H9 (cell line): ENCODE measurements around the gene ST3GAL5. TPM values are rescaled to one million over a fixed set of nuclear protein-coding genes. Genes with fewer than 3 reads are reported as not detected.
A peak's percentile ranks its signal among the peaks of the same experiment; 100 is the strongest.

Source experiments
- DNase-seq: peaks from one replicate; pipeline ENCODE4 v3.0.0-alpha.2; 2017
- H2AFZ ChIP-seq: one replicate; pipeline ENCODE4 v1.6.1; 2013; ENCODE audit warnings: mild to moderate bottlenecking, low read length, control low read depth, moderate library complexity
- H2AK5ac ChIP-seq: 2 replicates; pipeline ENCODE4 v1.6.1; 2013; ENCODE audit warnings: low read length, control low read depth, mixed read lengths; ENCODE audit not compliant: insufficient read length
- H2BK120ac ChIP-seq: one replicate; pipeline ENCODE4 v1.6.1; 2013; ENCODE audit warnings: low read depth, mild to moderate bottlenecking, low read length, control low read depth, inconsistent platforms; ENCODE audit not compliant: poor library complexity, severe bottlenecking
- H2BK12ac ChIP-seq: 2 replicates; pipeline ENCODE4 v1.6.1; 2013; ENCODE audit warnings: low read length, control low read depth, mixed read lengths, low read depth; ENCODE audit not compliant: insufficient read length
- H2BK15ac ChIP-seq: 2 replicates; pipeline ENCODE4 v1.6.1; 2013; ENCODE audit warnings: low read depth, low read length, control low read depth
- H2BK20ac ChIP-seq: one replicate; pipeline ENCODE4 v1.6.1; 2013; ENCODE audit warnings: low read depth, mild to moderate bottlenecking, low read length, control low read depth, inconsistent platforms; ENCODE audit not compliant: poor library complexity, severe bottlenecking
- H2BK5ac ChIP-seq: 2 replicates; pipeline ENCODE4 v1.6.1; 2013; ENCODE audit warnings: low read length, control low read depth, mixed read lengths; ENCODE audit not compliant: insufficient read length
- H3K14ac ChIP-seq: 2 replicates; pipeline ENCODE4 v1.6.1; 2013; ENCODE audit warnings: low read length, control low read depth; ENCODE audit not compliant: insufficient read depth
- H3K18ac ChIP-seq: 2 replicates; pipeline ENCODE4 v1.6.1; 2013; ENCODE audit warnings: low read depth, mild to moderate bottlenecking, mixed read lengths, low read length, control low read depth; ENCODE audit not compliant: insufficient read length
- H3K23ac ChIP-seq: 2 replicates; pipeline ENCODE4 v1.6.1; 2013; ENCODE audit warnings: low read length, control low read depth, mixed read lengths, low read depth; ENCODE audit not compliant: insufficient read length
- H3K23me2 ChIP-seq: 2 replicates; pipeline ENCODE4 v1.6.1; 2013; ENCODE audit warnings: low read depth, mild to moderate bottlenecking, mixed read lengths, low read length, control low read depth; ENCODE audit not compliant: insufficient read length, poor library complexity, severe bottlenecking
- H3K27ac ChIP-seq: 2 replicates; pipeline ENCODE4 v1.5.1; 2013; ENCODE audit warnings: low read length, control low read depth, mixed read lengths, low read depth; ENCODE audit not compliant: insufficient read length
- H3K27me3 ChIP-seq: 2 replicates; pipeline ENCODE4 v1.6.1; 2013; ENCODE audit warnings: low read length, control low read depth, inconsistent platforms; ENCODE audit not compliant: insufficient read depth
- H3K4ac ChIP-seq: 2 replicates; pipeline ENCODE4 v1.6.1; 2013; ENCODE audit warnings: low read depth, mild to moderate bottlenecking, control low read depth, inconsistent platforms, low read length, moderate library complexity
- H3K4me1 ChIP-seq: 2 replicates; pipeline ENCODE4 v1.6.1; 2013; ENCODE audit warnings: low read length, control low read depth, inconsistent platforms; ENCODE audit not compliant: insufficient read depth
- H3K4me2 ChIP-seq: 2 replicates; pipeline ENCODE4 v1.6.1; 2013; ENCODE audit warnings: low read length, control low read depth, mixed read lengths; ENCODE audit not compliant: insufficient read length, insufficient read depth
- H3K56ac ChIP-seq: 2 replicates; pipeline ENCODE4 v1.6.1; 2013; ENCODE audit warnings: low read depth, mild to moderate bottlenecking, mixed read lengths, low read length, control low read depth; ENCODE audit not compliant: insufficient read length
- H3K79me1 ChIP-seq: 2 replicates; pipeline ENCODE4 v1.6.1; 2013; ENCODE audit warnings: low read depth, mild to moderate bottlenecking, moderate library complexity, low read length, control low read depth, inconsistent platforms; ENCODE audit not compliant: insufficient read depth, poor library complexity, severe bottlenecking
- H3K79me2 ChIP-seq: 2 replicates; pipeline ENCODE4 v1.6.1; 2013; ENCODE audit warnings: low read length, control low read depth, inconsistent platforms; ENCODE audit not compliant: insufficient read depth
- H3K9ac ChIP-seq: 2 replicates; pipeline ENCODE4 v1.6.1; 2013; ENCODE audit warnings: low read length, control low read depth, mixed read lengths; ENCODE audit not compliant: insufficient read length; ENCODE audit errors: extremely low read depth
- H3K9me3 ChIP-seq: one replicate; pipeline ENCODE4 v1.6.1; 2013; ENCODE audit warnings: low read depth, low read length, inconsistent platforms; ENCODE audit not compliant: control insufficient read depth
- H3T11ph ChIP-seq: one replicate; pipeline ENCODE4 v1.6.1; 2013; ENCODE audit warnings: mild to moderate bottlenecking, low read length, control low read depth, inconsistent platforms
- H4K20me1 ChIP-seq: one replicate; pipeline ENCODE4 v1.6.1; 2013; ENCODE audit not compliant: control insufficient read depth, insufficient read length, insufficient read depth
- H4K5ac ChIP-seq: 2 replicates; pipeline ENCODE4 v1.6.1; 2013; ENCODE audit warnings: low read depth, mild to moderate bottlenecking, mixed read lengths, low read length, control low read depth; ENCODE audit not compliant: insufficient read length
- H4K8ac ChIP-seq: replicated peaks from 2 replicates; pipeline ENCODE4 v1.6.1; 2013; ENCODE audit warnings: low read length, control low read depth, mixed read lengths, low read depth; ENCODE audit not compliant: insufficient read length
- H4K91ac ChIP-seq: 2 replicates; pipeline ENCODE4 v1.6.1; 2013; ENCODE audit warnings: low read depth, mild to moderate bottlenecking, moderate library complexity, mixed read lengths, low read length, control low read depth; ENCODE audit not compliant: insufficient read length
- H3K27ac Mint-ChIP-seq, 3 experiments: 2 replicates in 2 of 3; 3 replicates in 1 of 3; pipeline ENCODE4 v1.8.0; 2020 to 2021; ENCODE audit warnings: mixed read lengths in 3 of 3, mild to moderate bottlenecking in 1 of 3, moderate library complexity in 1 of 3
- H3K27me3 Mint-ChIP-seq: 2 replicates; pipeline ENCODE4 v1.8.0; 2021; ENCODE audit warnings: low read depth, mild to moderate bottlenecking, moderate library complexity, mixed read lengths
- H3K36me3 Mint-ChIP-seq, 3 experiments: 2 replicates in 2 of 3; 3 replicates in 1 of 3; pipeline ENCODE4 v1.8.0; 2020 to 2021; ENCODE audit warnings: low read depth in 3 of 3, mixed read lengths in 3 of 3; ENCODE audit not compliant: insufficient read depth in 1 of 3
- H3K4me1 Mint-ChIP-seq, 2 experiments: 2 replicates each; pipeline ENCODE4 v1.8.0; 2020; ENCODE audit warnings: mixed read lengths in 2 of 2
- H3K4me3 Mint-ChIP-seq, 2 experiments: 2 replicates in 1 of 2; 3 replicates in 1 of 2; pipeline ENCODE4 v1.8.0; 2020 to 2021; ENCODE audit warnings: mild to moderate bottlenecking in 2 of 2, mixed read lengths in 2 of 2, moderate library complexity in 1 of 2
- H3K9me3 Mint-ChIP-seq, 2 experiments: 2 replicates in 1 of 2; 3 replicates in 1 of 2; pipeline ENCODE4 v1.8.0; 2020; ENCODE audit warnings: mild to moderate bottlenecking in 2 of 2, mixed read lengths in 2 of 2, moderate library complexity in 1 of 2
- WGBS: extraction: QIAGEN DNeasy Blood & Tissue Kit; methylation state at CpG from one replicate; pipeline ENCODE4 v1.1.7; 2013; ENCODE audit warnings: missing lambda C conversion rate, low lambda C conversion rate, mixed read lengths; ENCODE audit not compliant: insufficient read length; ENCODE audit errors: extremely low coverage; 5-methylcytosine and 5-hydroxymethylcytosine counted together
- total RNA-seq: library from RNA; stranded (reverse); gene quantifications from 2 replicates; pipeline ENCODE4 v1.2.1, GENCODE V29; 2021
- TF ChIP-seq, protein P1 (sequence below): fragments of 200-600 bp; sonication (generic); conservative IDR thresholded peaks from 3 replicates; pipeline ENCODE4 v1.8.0; 2021; ENCODE audit warnings: antibody characterized with exemption, mild to moderate bottlenecking

ST3GAL5 gene
- total RNA-seq, 1 experiment from 2014 or later, result 3.3 TPM

DNA sequence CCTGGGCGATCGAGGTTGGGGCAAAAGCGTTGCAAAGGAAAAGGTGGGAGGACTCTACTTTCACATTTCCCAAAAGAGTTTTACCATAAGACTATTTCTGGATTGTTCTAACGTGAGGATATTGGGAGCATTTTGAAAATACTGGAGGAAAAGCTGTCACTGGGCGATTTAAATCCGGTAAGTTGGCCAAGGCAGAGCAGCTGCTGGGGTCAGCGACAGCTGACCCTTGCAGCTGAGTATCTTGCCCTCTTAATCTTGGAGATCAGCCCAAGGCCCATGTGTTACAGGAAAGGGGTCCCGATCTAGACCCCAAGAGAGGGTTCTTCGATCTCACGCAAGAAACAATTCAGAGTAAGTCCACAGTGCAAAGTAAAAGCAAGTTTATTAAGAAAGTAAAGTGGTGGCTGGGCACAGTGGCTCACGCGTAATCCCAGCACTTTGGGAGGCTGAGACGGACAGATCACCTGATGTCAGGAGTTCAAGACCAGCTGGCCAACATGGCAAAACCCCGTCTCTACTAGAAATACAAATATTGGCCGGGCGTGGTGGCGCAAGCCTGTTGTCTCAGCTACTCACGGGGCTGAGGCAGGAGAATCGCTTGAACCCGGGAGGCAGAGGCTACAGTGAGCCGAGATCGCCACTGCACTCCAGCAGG, 964 bp upstream of the ST3GAL5 start:
- Histone ChIP-seq H3K18ac (no peak overlapping the region), H3K9me3 (no peaks in the 10 kb centered on the region), H3K23me2 (peaks cover 13% of the 10 kb centered on the region), H3K27me3 (peaks cover 3% of the 10 kb centered on the region; the same call in 1 of the 2 replicates), H2BK12ac (no peak overlapping the region), H3K4me2 (peak overlapping the region; percentile 82), H3K9ac (no peak overlapping the region), H2BK5ac (no peak overlapping the region), H3K4me1 (no peaks in the 10 kb centered on the region), H2AFZ (peak overlapping the region; percentile 41), H2BK15ac (no peak overlapping the region), H4K5ac (no peak overlapping the region), H4K20me1 (no peaks in the 10 kb centered on the region), H2BK120ac (no peak overlapping the region), H2BK20ac (no peak overlapping the region), H3K14ac (no peak overlapping the region), H3K56ac (no peak overlapping the region), H3K4ac (no peak overlapping the region), H3K23ac (no peak overlapping the region), H3K79me1 (no peaks in the 10 kb centered on the region), H2AK5ac (no peak overlapping the region), H3T11ph (no peak overlapping the region), H3K27ac (no peak overlapping the region), H3K79me2 (no peaks in the 10 kb centered on the region), H4K91ac (no peak overlapping the region), H4K8ac (no peak overlapping the region)
- Mint-ChIP-seq H3K27me3 (peaks cover 42% of the 10 kb centered on the region), H3K9me3 (no peaks in the 10 kb centered on the region), H3K4me1 (peaks cover 24 to 27% of the 10 kb centered on the region in 2 experiments), H3K27ac (no peak overlapping the region), H3K4me3 (peak overlapping the region; percentile 77 to 93), H3K36me3 (no peaks in the 10 kb centered on the region)
- no CpG with 5 or more reads among the region's 22 CpGs for WGBS
- TF ChIP-seq, protein P1, sequence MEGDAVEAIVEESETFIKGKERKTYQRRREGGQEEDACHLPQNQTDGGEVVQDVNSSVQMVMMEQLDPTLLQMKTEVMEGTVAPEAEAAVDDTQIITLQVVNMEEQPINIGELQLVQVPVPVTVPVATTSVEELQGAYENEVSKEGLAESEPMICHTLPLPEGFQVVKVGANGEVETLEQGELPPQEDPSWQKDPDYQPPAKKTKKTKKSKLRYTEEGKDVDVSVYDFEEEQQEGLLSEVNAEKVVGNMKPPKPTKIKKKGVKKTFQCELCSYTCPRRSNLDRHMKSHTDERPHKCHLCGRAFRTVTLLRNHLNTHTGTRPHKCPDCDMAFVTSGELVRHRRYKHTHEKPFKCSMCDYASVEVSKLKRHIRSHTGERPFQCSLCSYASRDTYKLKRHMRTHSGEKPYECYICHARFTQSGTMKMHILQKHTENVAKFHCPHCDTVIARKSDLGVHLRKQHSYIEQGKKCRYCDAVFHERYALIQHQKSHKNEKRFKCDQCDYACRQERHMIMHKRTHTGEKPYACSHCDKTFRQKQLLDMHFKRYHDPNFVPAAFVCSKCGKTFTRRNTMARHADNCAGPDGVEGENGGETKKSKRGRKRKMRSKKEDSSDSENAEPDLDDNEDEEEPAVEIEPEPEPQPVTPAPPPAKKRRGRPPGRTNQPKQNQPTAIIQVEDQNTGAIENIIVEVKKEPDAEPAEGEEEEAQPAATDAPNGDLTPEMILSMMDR, result no peak
- DNase-seq, result no peak
